Neural progenitor cell (in vitro differentiated cells): Measurements from ENCODE around the gene HMHB1. TPM values are rescaled to one million over a fixed set of nuclear protein-coding genes. Genes with fewer than 3 reads are reported as not detected.

Experiments
- DNase-seq: peaks from one replicate; pipeline ENCODE4 v3.0.0-alpha.2; 2016; ENCODE audit warnings: low spot score
- H2AFZ ChIP-seq: fragments of 200-600 bp; sonication (generic); replicated peaks from 2 replicates; pipeline ENCODE4 v1.6.1; 2016; ENCODE audit warnings: antibody characterized with exemption
- H3F3A ChIP-seq: fragments of 200-600 bp; sonication (generic); 2 replicates; pipeline ENCODE4 v1.6.1; 2016; ENCODE audit warnings: antibody characterized with exemption, low read depth
- H3K27ac ChIP-seq: fragments of 200-600 bp; sonication (generic); 2 replicates; pipeline ENCODE4 v1.5.1; 2016; ENCODE audit warnings: mild to moderate bottlenecking
- H3K27me3 ChIP-seq: fragments of 200-600 bp; sonication (generic); 2 replicates; pipeline ENCODE4 v1.6.1; 2016; ENCODE audit warnings: mild to moderate bottlenecking, moderate library complexity
- H3K36me3 ChIP-seq: fragments of 200-600 bp; sonication (generic); 2 replicates; pipeline ENCODE4 v1.5.1; 2016
- H3K4me1 ChIP-seq: fragments of 200-600 bp; sonication (generic); 2 replicates; pipeline ENCODE4 v1.6.1; 2016; ENCODE audit warnings: mixed run types
- H3K4me2 ChIP-seq: fragments of 200-600 bp; sonication (generic); 2 replicates; pipeline ENCODE4 v1.6.1; 2016
- H3K4me3 ChIP-seq: fragments of 200-600 bp; sonication (generic); 2 replicates; pipeline ENCODE4 v1.5.1; 2016
- H3K79me2 ChIP-seq: fragments of 200-600 bp; sonication (generic); 2 replicates; pipeline ENCODE4 v1.6.1; 2016; ENCODE audit warnings: low read depth
- H3K9ac ChIP-seq: fragments of 200-600 bp; sonication (generic); 2 replicates; pipeline ENCODE4 v1.6.1; 2016
- H3K9me3 ChIP-seq: fragments of 200-600 bp; sonication (generic); 2 replicates; pipeline ENCODE4 v1.5.1; 2016; ENCODE audit warnings: low read depth
- H4K20me1 ChIP-seq: fragments of 200-600 bp; sonication (generic); 2 replicates; pipeline ENCODE4 v1.6.1; 2016; ENCODE audit warnings: low read depth
- H3K27ac Mint-ChIP-seq: 3 replicates; pipeline ENCODE4 v1.8.0; 2021; ENCODE audit warnings: mixed read lengths
- H3K27me3 Mint-ChIP-seq: 2 replicates; pipeline ENCODE4 v1.8.0; 2022; ENCODE audit warnings: low read depth, mild to moderate bottlenecking, inconsistent platforms, moderate library complexity, mixed read lengths; ENCODE audit not compliant: insufficient read depth
- H3K36me3 Mint-ChIP-seq: 3 replicates; pipeline ENCODE4 v1.8.0; 2021; ENCODE audit warnings: mixed read lengths
- H3K4me1 Mint-ChIP-seq: 3 replicates; pipeline ENCODE4 v1.8.0; 2021; ENCODE audit warnings: mixed read lengths
- H3K4me3 Mint-ChIP-seq: 3 replicates; pipeline ENCODE4 v1.8.0; 2021; ENCODE audit warnings: mild to moderate bottlenecking, moderate library complexity, mixed read lengths
- H3K9me3 Mint-ChIP-seq: 3 replicates; pipeline ENCODE4 v1.8.0; 2020; ENCODE audit warnings: mixed read lengths
- EZH2 ChIP-seq: fragments of 200-600 bp; sonication (generic); IDR thresholded peaks from 2 replicates; pipeline ENCODE4 v1.6.1; 2017; ENCODE audit warnings: antibody characterized with exemption, mild to moderate bottlenecking, moderate library complexity
- EZH2phosphoT487 ChIP-seq: fragments of 200-600 bp; sonication (generic); IDR thresholded peaks from 2 replicates; pipeline ENCODE4 v1.6.1; 2017; ENCODE audit warnings: antibody characterized with exemption
- total RNA-seq: library from RNA; depleted of rRNA; stranded (reverse); fragments of >200 nt; gene quantifications from 2 replicates; pipeline ENCODE4 v1.2.3, GENCODE V29; 2015; ENCODE audit warnings: low replicate concordance
- TF ChIP-seq, protein P1 (sequence below): fragments of 200-600 bp; sonication (generic); IDR thresholded peaks from 2 replicates; pipeline ENCODE4 v1.5.1; 2017; ENCODE audit warnings: antibody characterized with exemption, mild to moderate bottlenecking

HMHB1 gene
- total RNA-seq, 1 donor from 2014 or later, result not detected

DNA sequence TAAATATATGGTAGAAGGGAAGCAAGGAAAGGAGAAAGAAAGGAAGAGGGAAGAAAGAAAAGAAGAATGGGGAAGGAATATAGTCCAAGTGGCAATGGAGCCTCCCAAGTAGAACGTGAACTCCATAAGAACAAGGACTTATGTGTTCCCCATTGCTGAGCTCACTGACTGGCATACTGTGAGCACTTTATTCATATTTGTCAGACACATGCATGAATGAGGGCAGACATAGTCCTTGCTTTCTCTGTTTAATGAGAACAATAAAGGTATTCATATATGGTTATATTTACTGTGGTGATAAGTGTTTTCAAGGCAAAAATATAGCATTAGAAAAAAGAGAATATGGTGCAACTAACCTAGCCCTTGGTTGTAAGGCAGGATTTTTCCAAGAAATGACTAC is 23.6 kb upstream of the HMHB1 start:
- no peaks in the 10 kb centered on the region for H3K36me3 Mint-ChIP-seq
- H3K27me3 Mint-ChIP-seq, result peaks cover 5% of the 10 kb centered on the region
- H3K4me1 ChIP-seq, result peaks cover 20% of the 10 kb centered on the region
- no peak overlapping the region for H2AFZ ChIP-seq
- no peak overlapping the region for H3K27ac Mint-ChIP-seq
- TF ChIP-seq, protein P1, sequence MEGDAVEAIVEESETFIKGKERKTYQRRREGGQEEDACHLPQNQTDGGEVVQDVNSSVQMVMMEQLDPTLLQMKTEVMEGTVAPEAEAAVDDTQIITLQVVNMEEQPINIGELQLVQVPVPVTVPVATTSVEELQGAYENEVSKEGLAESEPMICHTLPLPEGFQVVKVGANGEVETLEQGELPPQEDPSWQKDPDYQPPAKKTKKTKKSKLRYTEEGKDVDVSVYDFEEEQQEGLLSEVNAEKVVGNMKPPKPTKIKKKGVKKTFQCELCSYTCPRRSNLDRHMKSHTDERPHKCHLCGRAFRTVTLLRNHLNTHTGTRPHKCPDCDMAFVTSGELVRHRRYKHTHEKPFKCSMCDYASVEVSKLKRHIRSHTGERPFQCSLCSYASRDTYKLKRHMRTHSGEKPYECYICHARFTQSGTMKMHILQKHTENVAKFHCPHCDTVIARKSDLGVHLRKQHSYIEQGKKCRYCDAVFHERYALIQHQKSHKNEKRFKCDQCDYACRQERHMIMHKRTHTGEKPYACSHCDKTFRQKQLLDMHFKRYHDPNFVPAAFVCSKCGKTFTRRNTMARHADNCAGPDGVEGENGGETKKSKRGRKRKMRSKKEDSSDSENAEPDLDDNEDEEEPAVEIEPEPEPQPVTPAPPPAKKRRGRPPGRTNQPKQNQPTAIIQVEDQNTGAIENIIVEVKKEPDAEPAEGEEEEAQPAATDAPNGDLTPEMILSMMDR, result no peak
- TF ChIP-seq EZH2 (no peak), EZH2phosphoT487 (no peak)
- no peaks in the 10 kb centered on the region for H3K9me3 Mint-ChIP-seq
- no peaks in the 10 kb centered on the region for H4K20me1 ChIP-seq
- no peak overlapping the region for H3K4me3 Mint-ChIP-seq
- no peaks in the 10 kb centered on the region for H3K79me2 ChIP-seq
- H3K4me2 ChIP-seq, result no peak overlapping the region
- H3K4me1 Mint-ChIP-seq, result peaks cover 15% of the 10 kb centered on the region
- no peak overlapping the region for H3K4me3 ChIP-seq
- no peaks in the 10 kb centered on the region for H3K9me3 ChIP-seq
- DNase-seq, result no peak
- peaks cover 6% of the 10 kb centered on the region for H3F3A ChIP-seq
- no peaks in the 10 kb centered on the region for H3K36me3 ChIP-seq
- no peaks in the 10 kb centered on the region for H3K27me3 ChIP-seq
- H3K27ac ChIP-seq, result no peak overlapping the region
- no peak overlapping the region for H3K9ac ChIP-seq

GRCh38 chr5:143790457-143791112 is 21.4 kb upstream of the HMHB1 start:
- H4K20me1 ChIP-seq, result no peaks in the 10 kb centered on the region
- H3K9me3 ChIP-seq, result no peaks in the 10 kb centered on the region
- no peaks in the 10 kb centered on the region for H3K27me3 ChIP-seq
- Mint-ChIP-seq H3K9me3 (no peaks in the 10 kb centered on the region), H3K4me3 (no peak overlapping the region), H3K4me1 (peaks cover 21% of the 10 kb centered on the region), H3K36me3 (no peaks in the 10 kb centered on the region), H3K27me3 (peaks cover 7% of the 10 kb centered on the region), H3K27ac (no peak overlapping the region)
- no peak for DNase-seq
- H3K4me3 ChIP-seq, result no peak overlapping the region
- H3K27ac ChIP-seq, result no peak overlapping the region
- H3K4me1 ChIP-seq, result peaks cover 15% of the 10 kb centered on the region
- TF ChIP-seq EZH2phosphoT487 (no peak), EZH2 (no peak)
- TF ChIP-seq, protein P1, result no peak
- no peak overlapping the region for H3K9ac ChIP-seq
- H2AFZ ChIP-seq, result no peak overlapping the region
- no peaks in the 10 kb centered on the region for H3K79me2 ChIP-seq
- no peaks in the 10 kb centered on the region for H3K36me3 ChIP-seq
- H3K4me2 ChIP-seq, result no peak overlapping the region
- peaks cover 6% of the 10 kb centered on the region for H3F3A ChIP-seq

GRCh38 chr5:143791848-143792731 is 19.9 kb upstream of the HMHB1 start:
- Histone ChIP-seq H3K79me2 (no peaks in the 10 kb centered on the region), H3F3A (peaks cover 6% of the 10 kb centered on the region), H3K4me3 (no peak overlapping the region), H3K9me3 (no peaks in the 10 kb centered on the region), H3K4me1 (peaks cover 15% of the 10 kb centered on the region), H3K27ac (no peak overlapping the region), H3K36me3 (no peaks in the 10 kb centered on the region), H3K27me3 (no peaks in the 10 kb centered on the region), H4K20me1 (no peaks in the 10 kb centered on the region), H3K4me2 (peak overlapping the region; percentile 5), H2AFZ (no peak overlapping the region), H3K9ac (no peak overlapping the region)
- no peak overlapping the region for H3K4me3 Mint-ChIP-seq
- peaks cover 21% of the 10 kb centered on the region for H3K4me1 Mint-ChIP-seq
- no peaks in the 10 kb centered on the region for H3K9me3 Mint-ChIP-seq
- no peak overlapping the region for H3K27ac Mint-ChIP-seq
- no peaks in the 10 kb centered on the region for H3K36me3 Mint-ChIP-seq
- peaks cover 7% of the 10 kb centered on the region for H3K27me3 Mint-ChIP-seq
- TF ChIP-seq EZH2, result no peak
- TF ChIP-seq EZH2phosphoT487, result no peak
- TF ChIP-seq, protein P1, result no peak
- peak; percentile 67 for DNase-seq
